ENCODE measurements around the gene C1QL2.

Gene C1QL2

DNA sequence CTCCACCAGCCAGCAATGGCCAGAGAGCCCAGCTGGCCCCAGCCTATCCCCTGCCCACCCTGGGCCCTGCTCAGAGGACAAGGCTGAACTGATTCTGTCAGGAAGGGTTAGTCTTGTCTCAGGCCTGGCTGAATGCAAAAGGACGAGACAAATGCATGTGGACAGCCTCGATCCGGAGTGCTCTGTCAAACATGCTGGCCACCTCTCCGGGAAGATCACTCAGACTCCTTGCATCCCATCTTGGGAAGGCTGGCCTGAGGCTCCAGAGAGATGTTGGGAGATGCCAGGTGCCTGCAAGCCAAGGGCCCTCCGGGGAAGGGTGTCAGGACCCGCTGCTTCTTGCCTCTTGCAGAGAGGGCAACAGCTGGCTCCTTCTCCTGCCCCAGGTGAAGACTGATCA is 20.2 kb upstream of the C1QL2 start:
- H3K27ac ChIP-seq (replicated peaks) = no peak overlapping the region
- TF ChIP-seq GABPA (IDR thresholded peaks at IDR 0.05; ENCODE audit: low read depth) (no peak), REST (IDR thresholded peaks at IDR 0.05; ENCODE audit: insufficient replicate concordance, low read depth) (no peak), CTCF (IDR thresholded peaks at IDR 0.05; ENCODE audit: insufficient read depth, low read length) (no peak), POLR2AphosphoS5 (IDR thresholded peaks at IDR 0.05; ENCODE audit: low read depth) (no peak), SPI1 (IDR thresholded peaks at IDR 0.05; ENCODE audit: borderline replicate concordance, low read depth) (no peak)
- no peak overlapping the region for H3K4me3 ChIP-seq (replicated peaks; ENCODE audit: insufficient read depth, low read length)
- DNase-seq (ENCODE audit: low read depth in 1 of 2, low spot score in 1 of 2) = no peak
- H3K27me3 ChIP-seq (ENCODE audit: insufficient read depth, poor library complexity, severe bottlenecking) = no peaks in the 10 kb centered on the region

DNA sequence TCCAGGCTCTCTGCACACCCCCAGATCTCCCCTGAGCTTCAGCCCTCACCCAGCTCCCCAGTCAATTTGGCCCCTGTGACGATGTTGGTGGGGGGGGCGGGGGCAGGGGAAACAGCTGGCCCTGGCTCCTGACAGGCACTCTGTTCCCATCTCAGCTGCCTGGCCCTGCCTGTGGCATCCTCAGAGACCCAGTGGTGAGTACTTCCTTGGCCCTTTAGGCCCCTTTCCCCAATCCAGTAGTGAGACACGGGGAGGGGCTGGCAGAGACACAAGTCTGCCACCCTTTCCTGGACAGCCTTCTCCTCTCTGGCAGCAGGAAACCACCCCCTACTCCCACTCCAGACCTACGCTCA is 19.3 kb upstream of the C1QL2 start:
- DNase-seq (ENCODE audit: low read depth in 1 of 2, low spot score in 1 of 2) = no peak

More for the DNA sequence above, 19.3 kb upstream of the C1QL2 start:
- no peak overlapping the region for H3K4me3 ChIP-seq (replicated peaks; ENCODE audit: insufficient read depth, low read length)
- H3K27ac ChIP-seq (replicated peaks) = no peak overlapping the region
- H3K27me3 ChIP-seq (ENCODE audit: insufficient read depth, poor library complexity, severe bottlenecking) = no peaks in the 10 kb centered on the region
- TF ChIP-seq SPI1 (IDR thresholded peaks at IDR 0.05; ENCODE audit: borderline replicate concordance, low read depth) (no peak), POLR2AphosphoS5 (IDR thresholded peaks at IDR 0.05; ENCODE audit: low read depth) (no peak), GABPA (IDR thresholded peaks at IDR 0.05; ENCODE audit: low read depth) (no peak), CTCF (IDR thresholded peaks at IDR 0.05; ENCODE audit: insufficient read depth, low read length) (no peak), REST (IDR thresholded peaks at IDR 0.05; ENCODE audit: insufficient replicate concordance, low read depth) (no peak)

Data from HL-60 (cell line).